ENCODE measurements around the gene YY1.

DNA sequence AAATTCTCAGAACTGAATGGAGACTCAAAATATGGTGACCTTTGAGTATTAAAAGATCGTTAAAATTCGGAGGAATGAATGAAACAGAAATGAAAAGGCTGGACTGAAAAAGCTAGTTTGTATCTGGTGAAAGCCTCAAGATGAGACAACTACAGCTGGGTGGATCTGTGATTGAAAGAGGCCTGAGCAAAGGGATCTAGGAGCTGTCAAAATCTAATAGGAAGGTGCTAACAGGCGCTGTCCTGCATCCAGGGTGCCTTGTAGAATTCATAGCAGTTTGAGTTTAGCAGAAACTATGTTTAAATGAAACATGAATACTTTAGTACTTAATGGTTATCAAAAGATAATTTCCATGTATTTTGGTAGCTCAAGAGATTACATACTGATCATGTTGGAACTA, 2.3 kb downstream of the YY1 start:
- TF ChIP-seq, protein P1, sequence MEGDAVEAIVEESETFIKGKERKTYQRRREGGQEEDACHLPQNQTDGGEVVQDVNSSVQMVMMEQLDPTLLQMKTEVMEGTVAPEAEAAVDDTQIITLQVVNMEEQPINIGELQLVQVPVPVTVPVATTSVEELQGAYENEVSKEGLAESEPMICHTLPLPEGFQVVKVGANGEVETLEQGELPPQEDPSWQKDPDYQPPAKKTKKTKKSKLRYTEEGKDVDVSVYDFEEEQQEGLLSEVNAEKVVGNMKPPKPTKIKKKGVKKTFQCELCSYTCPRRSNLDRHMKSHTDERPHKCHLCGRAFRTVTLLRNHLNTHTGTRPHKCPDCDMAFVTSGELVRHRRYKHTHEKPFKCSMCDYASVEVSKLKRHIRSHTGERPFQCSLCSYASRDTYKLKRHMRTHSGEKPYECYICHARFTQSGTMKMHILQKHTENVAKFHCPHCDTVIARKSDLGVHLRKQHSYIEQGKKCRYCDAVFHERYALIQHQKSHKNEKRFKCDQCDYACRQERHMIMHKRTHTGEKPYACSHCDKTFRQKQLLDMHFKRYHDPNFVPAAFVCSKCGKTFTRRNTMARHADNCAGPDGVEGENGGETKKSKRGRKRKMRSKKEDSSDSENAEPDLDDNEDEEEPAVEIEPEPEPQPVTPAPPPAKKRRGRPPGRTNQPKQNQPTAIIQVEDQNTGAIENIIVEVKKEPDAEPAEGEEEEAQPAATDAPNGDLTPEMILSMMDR (IDR thresholded peaks at IDR 0.05; ENCODE audit: low read depth, low read length), result no peak
- TF ChIP-seq POLR2A (IDR thresholded peaks at IDR 0.05; ENCODE audit: extremely low read depth, insufficient read length) (no peak), MAX (IDR thresholded peaks at IDR 0.05; ENCODE audit: low read depth, low read length) (no peak), MYC (IDR thresholded peaks at IDR 0.05; ENCODE audit: low read depth, low read length) (no peak)
